DND-41 (cell line): ENCODE data around the gene PRR14L.

ENCODE experiments used
- ATAC-seq: fragments of 200-7000 bp; cut with Tn5 transposase; 3 replicates; pipeline ENCODE4 v1.9.1; 2021; ENCODE audit warnings: low read depth; ENCODE audit not compliant: insufficient read depth
- DNase-seq: peaks from one replicate; pipeline ENCODE4 v3.0.0-alpha.2; 2020
- H2AFZ ChIP-seq: 2 replicates; pipeline ENCODE4 v1.6.0; 2012; ENCODE audit warnings: low read depth, low read length
- H3K27ac ChIP-seq: 2 replicates; pipeline ENCODE4 v1.5.1; 2012; ENCODE audit warnings: low read length, inconsistent platforms
- H3K27me3 ChIP-seq: fragments of 200-600 bp; sonication (generic); 2 replicates; pipeline ENCODE4 v1.6.0; 2012; ENCODE audit warnings: low read length, mild to moderate bottlenecking, inconsistent platforms; ENCODE audit not compliant: insufficient read depth, poor library complexity
- H3K36me3 ChIP-seq: 2 replicates; pipeline ENCODE4 v1.5.1; 2012; ENCODE audit warnings: low read length, inconsistent platforms; ENCODE audit not compliant: insufficient read depth
- H3K4me1 ChIP-seq: 2 replicates; pipeline ENCODE4 v1.5.1; 2012; ENCODE audit warnings: mild to moderate bottlenecking, low read length; ENCODE audit not compliant: insufficient read depth
- H3K4me2 ChIP-seq: 2 replicates; pipeline ENCODE4 v1.6.0; 2012; ENCODE audit warnings: mild to moderate bottlenecking, moderate library complexity, low read length, inconsistent platforms; ENCODE audit not compliant: insufficient read depth
- H3K4me3 ChIP-seq, 2 experiments: fragments of 200-600 bp in 1 of 2; shearing (Covaris generic) in 1 of 2; 2 replicates each; pipeline ENCODE4 v1.5.1; 2012 to 2016; ENCODE audit warnings: inconsistent platforms in 2 of 2, low read length in 2 of 2, mild to moderate bottlenecking in 2 of 2, low read depth in 1 of 2, moderate library complexity in 1 of 2
- H3K79me2 ChIP-seq: 2 replicates; pipeline ENCODE4 v1.6.0; 2012; ENCODE audit warnings: low read length, inconsistent platforms; ENCODE audit not compliant: insufficient read depth
- H3K9ac ChIP-seq: 2 replicates; pipeline ENCODE4 v1.6.0; 2012; ENCODE audit warnings: low read depth, mild to moderate bottlenecking, inconsistent platforms, low read length, moderate library complexity
- H3K9me3 ChIP-seq: 2 replicates; pipeline ENCODE4 v1.5.1; 2012; ENCODE audit warnings: low read length, moderate library complexity, mild to moderate bottlenecking, inconsistent platforms; ENCODE audit not compliant: insufficient read depth, severe bottlenecking
- H4K20me1 ChIP-seq: 2 replicates; pipeline ENCODE4 v1.6.0; 2012; ENCODE audit warnings: low read length; ENCODE audit not compliant: insufficient read depth
- CTCF ChIP-seq: IDR thresholded peaks from 2 replicates; pipeline ENCODE4 v1.5.1; 2012; ENCODE audit warnings: borderline replicate concordance, low read length, moderate library complexity, mild to moderate bottlenecking; ENCODE audit not compliant: poor library complexity, severe bottlenecking; ENCODE audit errors: extremely low read depth
- EZH2 ChIP-seq: IDR thresholded peaks from 3 replicates; pipeline ENCODE4 v1.6.1; 2012; ENCODE audit warnings: borderline replicate concordance, low read depth, mild to moderate bottlenecking, moderate library complexity, low read length, inconsistent platforms; ENCODE audit not compliant: severe bottlenecking

The PRR14L gene

GRCh38 chr22:31734512-31734911 lies 15.4 kb downstream of the PRR14L start:
- DNase-seq: no peak
- no peaks in the 10 kb centered on the region for H3K9me3 ChIP-seq
- no peak overlapping the region for H3K27ac ChIP-seq
- peaks cover 37% of the 10 kb centered on the region for H3K36me3 ChIP-seq
- H4K20me1 ChIP-seq: peaks cover 14% of the 10 kb centered on the region
- H3K4me3 ChIP-seq: no peak overlapping the region
- no peak overlapping the region for H2AFZ ChIP-seq
- H3K9ac ChIP-seq: no peak overlapping the region
- H3K4me2 ChIP-seq: no peak overlapping the region
- peaks cover 76% of the 10 kb centered on the region for H3K79me2 ChIP-seq
- ATAC-seq: no peak
- no peaks in the 10 kb centered on the region for H3K27me3 ChIP-seq
- no peaks in the 10 kb centered on the region for H3K4me1 ChIP-seq
- TF ChIP-seq CTCF (no peak), EZH2 (no peak)

GRCh38 chr22:31733580-31734079 lies 16.3 kb downstream of the PRR14L start:
- peaks cover 75% of the 10 kb centered on the region for H3K79me2 ChIP-seq
- ATAC-seq: no peak
- H4K20me1 ChIP-seq: peaks cover 8% of the 10 kb centered on the region
- H3K27me3 ChIP-seq: no peaks in the 10 kb centered on the region
- H3K9ac ChIP-seq: no peak overlapping the region
- no peak overlapping the region for H3K4me2 ChIP-seq
- H3K4me3 ChIP-seq: no peak overlapping the region
- DNase-seq: no peak
- H3K9me3 ChIP-seq: no peaks in the 10 kb centered on the region
- no peaks in the 10 kb centered on the region for H3K4me1 ChIP-seq
- TF ChIP-seq CTCF: no peak
- no peak for TF ChIP-seq EZH2
- H2AFZ ChIP-seq: no peak overlapping the region
- H3K36me3 ChIP-seq: peaks cover 28% of the 10 kb centered on the region
- no peak overlapping the region for H3K27ac ChIP-seq

- H3K9me3 ChIP-seq: no peaks in the 10 kb centered on the region
- TF ChIP-seq EZH2: no peak
- TF ChIP-seq CTCF: no peak
- H2AFZ ChIP-seq: no peak overlapping the region
- DNase-seq: no peak
- H3K4me3 ChIP-seq: no peak overlapping the region
- no peak for ATAC-seq
- no peak overlapping the region for H3K9ac ChIP-seq
- peaks cover 70% of the 10 kb centered on the region for H3K79me2 ChIP-seq
- H3K4me2 ChIP-seq: no peak overlapping the region
- H4K20me1 ChIP-seq: 0 out of 2 replicates have a peak, but pooled peaks cover 6% of the 10 kb centered on the region
- no peak overlapping the region for H3K27ac ChIP-seq
- H3K36me3 ChIP-seq: peaks cover 28% of the 10 kb centered on the region
- H3K27me3 ChIP-seq: no peaks in the 10 kb centered on the region
- H3K4me1 ChIP-seq: no peaks in the 10 kb centered on the region
Measured at GRCh38 chr22:31732089-31732829, 17.7 kb downstream of the PRR14L start.
